ENCODE data around the gene RASA3. TPM values are rescaled to one million over a fixed set of nuclear protein-coding genes. Genes with fewer than 3 reads are reported as not detected.

RASA3 gene
- total and polyA plus RNA-seq, 9 of the 15 experiments (the other 6 are each of a cell fraction or from before 2014, with no cell fraction given) = 0.72 to 25.3 (median 14.4) TPM

DNA sequence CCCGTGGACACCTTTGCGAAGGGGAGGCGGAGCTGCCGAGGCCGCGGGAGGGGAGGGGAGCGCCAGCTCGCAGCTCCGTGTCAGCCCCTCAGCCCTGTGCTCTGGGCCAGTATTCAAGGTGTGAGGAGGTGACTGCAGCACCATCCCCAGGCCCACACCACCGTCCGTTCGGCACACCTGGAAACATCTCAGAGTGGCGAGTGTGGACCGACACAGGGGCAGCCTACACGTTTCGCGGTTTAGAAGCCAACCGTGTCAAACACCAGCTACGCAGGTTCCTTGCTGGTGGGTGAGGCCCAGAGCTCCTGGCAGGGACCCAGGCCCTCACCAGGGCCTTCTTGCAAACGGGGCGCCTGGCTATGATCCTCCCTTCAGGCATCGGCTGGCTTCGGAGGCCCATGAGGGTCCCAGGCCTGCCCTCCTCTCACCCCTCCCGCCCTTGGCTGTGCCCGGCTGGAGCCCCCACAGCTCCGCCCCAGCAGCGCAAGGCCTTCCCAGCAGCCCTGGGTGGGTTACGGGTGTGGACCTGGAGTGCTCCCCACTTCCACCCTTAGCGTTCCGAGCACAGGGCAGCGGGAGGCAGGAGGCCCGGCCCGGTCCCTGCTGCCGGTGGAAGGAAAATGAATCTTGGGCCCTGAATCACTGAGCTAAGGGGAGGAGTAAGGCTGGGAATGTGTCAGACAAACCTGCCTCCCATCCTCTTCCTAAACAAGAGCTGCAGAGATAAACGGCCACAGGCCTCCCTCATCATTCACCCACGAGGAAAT, 159.8 kb downstream of the RASA3 start:
- Histone ChIP-seq H3K27ac (ENCODE audit: extremely low read depth, low read depth, low read length) (no peak overlapping the region), H3K27me3 (ENCODE audit: control insufficient read depth in 2 of 2, insufficient read depth in 2 of 2, low read length in 2 of 2) (no peaks in the 10 kb centered on the region), H3K79me2 (ENCODE audit: control insufficient read depth, insufficient read depth, low read length) (no peaks in the 10 kb centered on the region), H3K9me3 (replicated peaks; ENCODE audit: control insufficient read depth, insufficient read depth, low read depth, low read length) (no peaks in the 10 kb centered on the region), H4K20me1 (replicated peaks; ENCODE audit: control insufficient read depth, insufficient read depth, low read length) (no peaks in the 10 kb centered on the region), H3K9me1 (ENCODE audit: control insufficient read depth, insufficient read depth, low read length) (no peaks in the 10 kb centered on the region), H3K9ac (ENCODE audit: insufficient read depth in 1 of 2, low read depth in 2 of 2, low read length in 2 of 2) (no peak overlapping the region), H3K4me1 (replicated peaks in 1 of 2; ENCODE audit: control insufficient read depth in 2 of 2, insufficient read depth in 2 of 2, low read length in 2 of 2) (no peaks in the 10 kb centered on the region), H2AFZ (ENCODE audit: low read depth, low read length) (no peak overlapping the region), H3K4me2 (ENCODE audit: insufficient read depth, low read length) (no peak overlapping the region), H3K36me3 (ENCODE audit: control insufficient read depth, insufficient read depth, low read length) (peaks cover 6% of the 10 kb centered on the region; the same call in 1 of the 3 replicates), H3K4me3 (no peak overlapping the region)
- ATAC-seq = no peak
- in situ Hi-C loops (cut with MboI) = no loop called here
- no peak for TF ChIP-seq STAG1 (CRISPR knock-in tag; IDR thresholded peaks at IDR 0.05; ENCODE audit: borderline replicate concordance)
- TF ChIP-seq POLR2G (IDR thresholded peaks at IDR 0.05; ENCODE audit: low read depth, low read length) = peak; percentile 37; the same call in 1 of the 2 replicates
- no TSS peak for BruUV-seq (replicated peaks)
- intact Hi-C loops (cut with micrococcal nuclease) = no loop called here
- ChIA-PET POLR2A (no interaction called here), CTCF (ENCODE audit: low intra/inter-chr PET ratio) (no interaction called here)
- no peak for DNase-seq (ENCODE audit: extremely low read depth in 1 of 4, low spot score in 3 of 4)
- no peak for FAIRE-seq
- 68% methylated on average over 5 of the region's 36 CpGs for WGBS (ENCODE audit: insufficient coverage, low coverage, missing lambda C conversion rate)

DNA sequence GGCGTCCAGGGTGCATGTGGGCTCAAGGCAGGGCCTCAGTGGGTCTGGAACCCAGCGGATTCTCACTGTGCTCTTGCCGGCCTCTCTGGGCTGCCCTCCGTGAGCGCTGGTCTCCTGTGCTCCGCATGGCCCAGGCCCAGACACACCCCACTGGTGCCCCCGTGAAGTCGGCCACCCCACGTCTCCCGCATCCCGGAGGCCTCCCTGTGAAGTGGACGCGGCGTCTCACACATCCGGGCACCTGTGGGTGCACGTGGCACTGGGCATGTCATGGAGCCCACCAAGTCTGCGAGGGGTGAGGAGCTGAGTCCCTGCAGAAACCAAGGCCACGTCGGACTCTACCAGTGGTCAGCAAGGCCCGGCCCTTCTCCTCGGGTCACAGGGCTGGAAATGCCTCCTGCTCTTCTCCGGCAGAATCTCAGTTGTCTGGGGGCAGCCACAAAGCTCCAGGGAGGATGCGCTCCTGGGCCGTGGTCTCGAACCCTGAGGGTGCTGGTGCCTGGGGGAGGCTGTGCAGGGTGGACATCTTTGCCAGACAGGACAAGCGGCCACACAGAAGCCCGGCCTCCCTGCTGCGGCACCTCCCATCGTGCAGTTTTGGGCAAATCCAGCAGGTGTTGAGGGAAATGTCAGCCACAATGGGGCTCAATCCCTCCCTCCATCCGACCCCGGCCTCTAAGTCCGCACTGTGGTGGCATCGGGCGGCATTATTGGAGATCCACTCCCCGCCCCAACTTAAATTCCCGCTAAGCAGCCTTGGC, 160.8 kb downstream of the RASA3 start:
- Histone ChIP-seq H3K9ac (ENCODE audit: insufficient read depth in 1 of 2, low read depth in 2 of 2, low read length in 2 of 2) (no peak overlapping the region), H3K9me3 (replicated peaks; ENCODE audit: control insufficient read depth, insufficient read depth, low read depth, low read length) (no peaks in the 10 kb centered on the region), H4K20me1 (replicated peaks; ENCODE audit: control insufficient read depth, insufficient read depth, low read length) (no peaks in the 10 kb centered on the region), H2AFZ (ENCODE audit: low read depth, low read length) (no peak overlapping the region), H3K36me3 (ENCODE audit: control insufficient read depth, insufficient read depth, low read length) (peaks cover 6% of the 10 kb centered on the region; the same call in 1 of the 3 replicates), H3K79me2 (ENCODE audit: control insufficient read depth, insufficient read depth, low read length) (no peaks in the 10 kb centered on the region), H3K27me3 (ENCODE audit: control insufficient read depth in 2 of 2, insufficient read depth in 2 of 2, low read length in 2 of 2) (no peaks in the 10 kb centered on the region), H3K4me1 (replicated peaks in 1 of 2; ENCODE audit: control insufficient read depth in 2 of 2, insufficient read depth in 2 of 2, low read length in 2 of 2) (no peaks in the 10 kb centered on the region), H3K4me3 (no peak overlapping the region), H3K4me2 (ENCODE audit: insufficient read depth, low read length) (no peak overlapping the region), H3K9me1 (ENCODE audit: control insufficient read depth, insufficient read depth, low read length) (no peaks in the 10 kb centered on the region), H3K27ac (ENCODE audit: extremely low read depth, low read depth, low read length) (no peak overlapping the region)
- BruUV-seq (replicated peaks) = no TSS peak
- TF ChIP-seq BRD4 (IDR thresholded peaks at IDR 0.05) = no peak
- TF ChIP-seq POLR2G (IDR thresholded peaks at IDR 0.05; ENCODE audit: low read depth, low read length) = 0 out of 2 replicates have a peak, but pooled peaks have one; percentile 14
- no peak for FAIRE-seq
- CTCF ChIA-PET (ENCODE audit: low intra/inter-chr PET ratio) = no interaction called here
- ATAC-seq = no peak
- POLR2A ChIA-PET = no interaction called here
- DNase-seq (ENCODE audit: extremely low read depth in 1 of 4, low spot score in 3 of 4) = no peak
- in situ Hi-C loops (cut with MboI) = no loop called here
- WGBS (ENCODE audit: insufficient coverage, low coverage, missing lambda C conversion rate) = 87% methylated on average over 26 of the region's 36 CpGs
- intact Hi-C loops (cut with micrococcal nuclease) = no loop called here

Measured in K562 (cell line).